Trophoblast cell (in vitro differentiated cells and primary cell): ENCODE data around the gene CD33.

Experiments used
- DNase-seq, 2 donors: peaks; one replicate each; pipeline ENCODE4 v3.0.0-alpha.2; 2016
- H2AFZ ChIP-seq: 2 replicates; pipeline ENCODE4 v1.6.1; 2013; ENCODE audit warnings: low read length, moderate library complexity, mild to moderate bottlenecking; ENCODE audit not compliant: insufficient read depth, poor library complexity
- H2AK5ac ChIP-seq: 2 replicates; pipeline ENCODE4 v1.6.1; 2013; ENCODE audit warnings: mild to moderate bottlenecking, low read length
- H2BK120ac ChIP-seq: 2 replicates; pipeline ENCODE4 v1.6.1; 2013; ENCODE audit warnings: low read length, mild to moderate bottlenecking, moderate library complexity; ENCODE audit not compliant: insufficient read depth, poor library complexity
- H2BK12ac ChIP-seq: 2 replicates; pipeline ENCODE4 v1.6.1; 2013; ENCODE audit warnings: mild to moderate bottlenecking, low read length, moderate library complexity
- H2BK5ac ChIP-seq: 2 replicates; pipeline ENCODE4 v1.6.1; 2013; ENCODE audit warnings: low read length, low read depth, moderate library complexity, mild to moderate bottlenecking; ENCODE audit not compliant: poor library complexity
- H3K14ac ChIP-seq: 2 replicates; pipeline ENCODE4 v1.6.1; 2013; ENCODE audit warnings: mild to moderate bottlenecking, low read length
- H3K18ac ChIP-seq: 2 replicates; pipeline ENCODE4 v1.6.1; 2013; ENCODE audit warnings: mild to moderate bottlenecking, low read length
- H3K23ac ChIP-seq: 2 replicates; pipeline ENCODE4 v1.6.1; 2013; ENCODE audit warnings: low read length
- H3K27ac ChIP-seq: 2 replicates; pipeline ENCODE4 v1.5.1; 2013; ENCODE audit warnings: low read depth, mild to moderate bottlenecking, inconsistent platforms, low read length, moderate library complexity
- H3K27me3 ChIP-seq: 2 replicates; pipeline ENCODE4 v1.6.1; 2013; ENCODE audit warnings: inconsistent platforms, mild to moderate bottlenecking, low read length, moderate library complexity; ENCODE audit not compliant: insufficient read depth
- H3K36me3 ChIP-seq, 2 experiments: 1 replicate in 1 of 2; 2 replicates in 1 of 2; pipeline ENCODE4 v1.6.1; 2013; ENCODE audit warnings: low read length in 2 of 2, mild to moderate bottlenecking in 2 of 2, moderate library complexity in 1 of 2; ENCODE audit not compliant: insufficient read depth in 2 of 2, control insufficient read depth in 1 of 2
- H3K4ac ChIP-seq: 2 replicates; pipeline ENCODE4 v1.6.1; 2013; ENCODE audit warnings: low read depth, mild to moderate bottlenecking, low read length, moderate library complexity
- H3K4me1 ChIP-seq, 2 experiments: 1 replicate in 1 of 2; 2 replicates in 1 of 2; pipeline ENCODE4 v1.6.1; 2013; ENCODE audit warnings: low read length in 2 of 2, mild to moderate bottlenecking in 2 of 2, moderate library complexity in 1 of 2; ENCODE audit not compliant: insufficient read depth in 2 of 2, control insufficient read depth in 1 of 2
- H3K4me2 ChIP-seq: 2 replicates; pipeline ENCODE4 v1.6.1; 2013; ENCODE audit warnings: inconsistent platforms, mild to moderate bottlenecking, low read length, moderate library complexity
- H3K4me3 ChIP-seq: 2 replicates; pipeline ENCODE4 v1.5.1; 2013; ENCODE audit warnings: mild to moderate bottlenecking, low read depth, low read length, inconsistent platforms
- H3K79me1 ChIP-seq: one replicate; pipeline ENCODE4 v1.6.1; 2013; ENCODE audit warnings: low read length
- H3K79me2 ChIP-seq: 2 replicates; pipeline ENCODE4 v1.6.1; 2013; ENCODE audit warnings: low read length, mild to moderate bottlenecking; ENCODE audit not compliant: control insufficient read depth, insufficient read depth, poor library complexity
- H3K9ac ChIP-seq: 2 replicates; pipeline ENCODE4 v1.6.1; 2013; ENCODE audit warnings: mild to moderate bottlenecking, low read length
- H3K9me3 ChIP-seq: 2 replicates; pipeline ENCODE4 v1.6.1; 2013; ENCODE audit warnings: low read depth, mild to moderate bottlenecking, control low read depth, inconsistent platforms, low read length; ENCODE audit not compliant: insufficient read depth
- H4K12ac ChIP-seq: 2 replicates; pipeline ENCODE4 v1.6.1; 2013; ENCODE audit warnings: low read depth, mild to moderate bottlenecking, low read length, moderate library complexity
- H4K8ac ChIP-seq: 2 replicates; pipeline ENCODE4 v1.6.1; 2013; ENCODE audit warnings: low read depth, mild to moderate bottlenecking, low read length, moderate library complexity
- H4K91ac ChIP-seq: one replicate; pipeline ENCODE4 v1.6.1; 2013; ENCODE audit warnings: low read depth, mild to moderate bottlenecking, low read length, moderate library complexity
- WGBS: extraction: QIAGEN DNeasy Blood & Tissue Kit; methylation state at CpG from one replicate; pipeline ENCODE4 v1.1.7; 2013; ENCODE audit warnings: missing lambda C conversion rate; ENCODE audit not compliant: insufficient read length, insufficient coverage; ENCODE audit errors: extremely low coverage; 5-methylcytosine and 5-hydroxymethylcytosine counted together

CD33 gene

DNA sequence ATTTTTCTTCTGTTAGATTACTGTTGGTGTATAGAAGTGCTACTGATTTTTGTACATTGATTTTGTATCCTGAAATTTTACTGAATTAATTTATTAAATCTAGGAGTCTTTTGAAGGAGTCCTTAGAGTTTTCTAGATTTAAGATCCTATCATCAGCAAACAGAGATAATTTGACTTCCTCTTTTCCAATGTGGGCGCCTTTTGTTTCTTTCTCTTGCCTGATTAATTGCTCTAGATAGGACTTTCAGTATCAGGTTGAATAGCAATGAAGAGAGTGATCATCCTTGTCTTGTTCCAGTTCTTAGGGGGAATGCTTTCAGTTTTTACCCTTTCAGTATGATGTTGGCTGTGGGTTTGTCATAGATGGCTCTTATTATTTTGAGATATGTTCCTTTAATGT, 5.6 kb upstream of the CD33 start:
- no peak overlapping the region for H3K18ac ChIP-seq
- no peak overlapping the region for H3K4ac ChIP-seq
- H3K79me1 ChIP-seq, result no peaks in the 10 kb centered on the region
- no CpG with 5 or more reads among the region's 1 CpG for WGBS
- H2BK120ac ChIP-seq, result no peak overlapping the region
- H3K4me2 ChIP-seq, result no peak overlapping the region
- no peak overlapping the region for H2AFZ ChIP-seq
- H3K14ac ChIP-seq, result no peak overlapping the region
- H4K8ac ChIP-seq, result no peak overlapping the region
- no peaks in the 10 kb centered on the region for H3K79me2 ChIP-seq
- peaks cover 17% of the 10 kb centered on the region for H3K9me3 ChIP-seq
- no peak overlapping the region for H3K23ac ChIP-seq
- H2AK5ac ChIP-seq, result no peak overlapping the region
- no peak overlapping the region for H3K27ac ChIP-seq
- H2BK5ac ChIP-seq, result no peak overlapping the region
- H2BK12ac ChIP-seq, result no peak overlapping the region
- H4K91ac ChIP-seq, result no peak overlapping the region
- no peak overlapping the region for H4K12ac ChIP-seq
- H3K4me1 ChIP-seq, result no peaks in the 10 kb centered on the region
- H3K4me3 ChIP-seq, result no peak overlapping the region
- H3K36me3 ChIP-seq, result no peaks in the 10 kb centered on the region
- no peak for DNase-seq
- no peaks in the 10 kb centered on the region for H3K27me3 ChIP-seq
- H3K9ac ChIP-seq, result no peak overlapping the region

GRCh38 chr19:51219971-51220370, 4.9 kb upstream of the CD33 start:
- WGBS, result no CpG with 5 or more reads among the region's 1 CpG

GRCh38 chr19:51220996-51221395, 3.9 kb upstream of the CD33 start:
- H3K36me3 ChIP-seq, result no peaks in the 10 kb centered on the region
- no peak overlapping the region for H3K9ac ChIP-seq
- no peak overlapping the region for H4K91ac ChIP-seq
- H3K27me3 ChIP-seq, result no peaks in the 10 kb centered on the region
- H3K14ac ChIP-seq, result no peak overlapping the region
- no peak overlapping the region for H2BK12ac ChIP-seq
- no peak overlapping the region for H3K4me3 ChIP-seq
- H3K4ac ChIP-seq, result no peak overlapping the region
- no peak overlapping the region for H3K4me2 ChIP-seq
- H2AK5ac ChIP-seq, result no peak overlapping the region
- H3K27ac ChIP-seq, result no peak overlapping the region
- H3K23ac ChIP-seq, result no peak overlapping the region
- H2AFZ ChIP-seq, result no peak overlapping the region
- H4K8ac ChIP-seq, result no peak overlapping the region
- H4K12ac ChIP-seq, result no peak overlapping the region
- H3K18ac ChIP-seq, result no peak overlapping the region
- no peak overlapping the region for H2BK120ac ChIP-seq
- H3K79me2 ChIP-seq, result no peaks in the 10 kb centered on the region
- H3K9me3 ChIP-seq, result peaks cover 11% of the 10 kb centered on the region
- no peaks in the 10 kb centered on the region for H3K79me1 ChIP-seq
- H2BK5ac ChIP-seq, result no peak overlapping the region
- DNase-seq, result no peak
- no peaks in the 10 kb centered on the region for H3K4me1 ChIP-seq

More at GRCh38 chr19:51219971-51220370, 4.9 kb upstream of the CD33 start:
- Histone ChIP-seq H2AFZ (no peak overlapping the region), H3K79me1 (no peaks in the 10 kb centered on the region), H3K27me3 (no peaks in the 10 kb centered on the region), H3K36me3 (no peaks in the 10 kb centered on the region), H3K23ac (no peak overlapping the region), H4K8ac (no peak overlapping the region), H3K27ac (no peak overlapping the region), H3K9me3 (peaks cover 17% of the 10 kb centered on the region), H2BK120ac (no peak overlapping the region), H3K4me3 (no peak overlapping the region), H3K4me1 (no peaks in the 10 kb centered on the region), H3K9ac (no peak overlapping the region), H2AK5ac (no peak overlapping the region), H2BK5ac (no peak overlapping the region), H4K12ac (no peak overlapping the region), H3K4me2 (no peak overlapping the region), H3K4ac (no peak overlapping the region), H4K91ac (no peak overlapping the region), H2BK12ac (no peak overlapping the region), H3K14ac (no peak overlapping the region), H3K79me2 (no peaks in the 10 kb centered on the region), H3K18ac (no peak overlapping the region)
- DNase-seq, result no peak

GRCh38 chr19:51224163-51224641, 678 bp upstream of the CD33 start:
- H2BK5ac ChIP-seq, result no peak overlapping the region
- H3K4ac ChIP-seq, result no peak overlapping the region
- no CpG with 5 or more reads among the region's 3 CpGs for WGBS
- no peaks in the 10 kb centered on the region for H3K4me1 ChIP-seq
- no peak overlapping the region for H3K27ac ChIP-seq
- H3K9me3 ChIP-seq, result peaks cover 9% of the 10 kb centered on the region
- no peak overlapping the region for H3K4me3 ChIP-seq
- H2BK12ac ChIP-seq, result no peak overlapping the region
- H4K8ac ChIP-seq, result no peak overlapping the region
- H2AK5ac ChIP-seq, result no peak overlapping the region
- no peak overlapping the region for H3K9ac ChIP-seq
- H3K14ac ChIP-seq, result no peak overlapping the region
- no peak overlapping the region for H2BK120ac ChIP-seq
- H3K79me2 ChIP-seq, result no peaks in the 10 kb centered on the region
- no peaks in the 10 kb centered on the region for H3K27me3 ChIP-seq
- DNase-seq, result no peak
- no peaks in the 10 kb centered on the region for H3K36me3 ChIP-seq
- H3K18ac ChIP-seq, result no peak overlapping the region
- no peaks in the 10 kb centered on the region for H3K79me1 ChIP-seq
- no peak overlapping the region for H4K91ac ChIP-seq
- no peak overlapping the region for H3K4me2 ChIP-seq
- H3K23ac ChIP-seq, result no peak overlapping the region
- no peak overlapping the region for H4K12ac ChIP-seq
- no peak overlapping the region for H2AFZ ChIP-seq
